Panc1 (cell line): ENCODE results near the gene NRAS.

ENCODE experiments used
- CTCF ChIP-seq: fragments of 450-650 bp; IDR thresholded peaks from 2 replicates; pipeline ENCODE4 v1.5.1; 2017; ENCODE audit warnings: mild to moderate bottlenecking
- REST ChIP-seq, 2 experiments: IDR thresholded peaks; 2 replicates each; pipeline ENCODE4 v1.6.1; 2011 to 2012; ENCODE audit warnings: low read depth in 2 of 2, control low read depth in 1 of 2, low read length in 1 of 2, mild to moderate bottlenecking in 1 of 2, moderate library complexity in 1 of 2; ENCODE audit not compliant: insufficient read depth in 1 of 2

GRCh38 chr1:114677691-114678090 is 38.9 kb downstream of the NRAS start:
- TF ChIP-seq CTCF, result no peak
- TF ChIP-seq REST (IDR thresholded peaks at IDR 0.05; ENCODE audit: insufficient read depth in 1 of 2, low read depth in 2 of 2, low read length in 1 of 2), result no peak
